ENCODE data around the gene C11orf98. TPM values are rescaled to one million over a fixed set of nuclear protein-coding genes. Genes with fewer than 3 reads are reported as not detected.
"Not testable (repeated sequence)": the region's sequence is repeated elsewhere in the genome, so short reads cannot be mapped to it uniquely, and the experiment has no call there.

Gene C11orf98
- total RNA-seq, 2 donors from 2014 or later = 27.4 to 35.9 TPM

DNA sequence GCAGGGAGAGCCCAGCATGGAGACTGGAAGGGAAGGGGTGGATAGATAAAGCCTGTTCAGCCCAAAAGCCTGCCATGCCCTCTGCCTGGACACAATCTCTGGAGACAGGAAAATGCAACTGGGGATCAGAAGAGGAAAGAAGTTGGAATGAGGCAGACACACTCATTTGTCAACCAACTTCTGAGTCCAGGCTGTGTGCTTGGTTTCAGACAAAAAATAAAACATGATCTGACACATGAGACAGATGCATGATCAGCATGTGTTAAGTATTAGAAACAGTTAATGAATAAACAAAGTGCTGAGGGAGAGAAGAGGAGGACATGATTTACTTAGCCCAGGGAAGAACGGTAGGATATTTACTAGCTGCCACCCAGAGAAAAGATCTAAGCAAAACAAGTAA, 23.5 kb upstream of the C11orf98 start:
- intact Hi-C loops (cut with DNase I) = no loop called here
- no peak for DNase-seq (ENCODE audit: low spot score)

DNA sequence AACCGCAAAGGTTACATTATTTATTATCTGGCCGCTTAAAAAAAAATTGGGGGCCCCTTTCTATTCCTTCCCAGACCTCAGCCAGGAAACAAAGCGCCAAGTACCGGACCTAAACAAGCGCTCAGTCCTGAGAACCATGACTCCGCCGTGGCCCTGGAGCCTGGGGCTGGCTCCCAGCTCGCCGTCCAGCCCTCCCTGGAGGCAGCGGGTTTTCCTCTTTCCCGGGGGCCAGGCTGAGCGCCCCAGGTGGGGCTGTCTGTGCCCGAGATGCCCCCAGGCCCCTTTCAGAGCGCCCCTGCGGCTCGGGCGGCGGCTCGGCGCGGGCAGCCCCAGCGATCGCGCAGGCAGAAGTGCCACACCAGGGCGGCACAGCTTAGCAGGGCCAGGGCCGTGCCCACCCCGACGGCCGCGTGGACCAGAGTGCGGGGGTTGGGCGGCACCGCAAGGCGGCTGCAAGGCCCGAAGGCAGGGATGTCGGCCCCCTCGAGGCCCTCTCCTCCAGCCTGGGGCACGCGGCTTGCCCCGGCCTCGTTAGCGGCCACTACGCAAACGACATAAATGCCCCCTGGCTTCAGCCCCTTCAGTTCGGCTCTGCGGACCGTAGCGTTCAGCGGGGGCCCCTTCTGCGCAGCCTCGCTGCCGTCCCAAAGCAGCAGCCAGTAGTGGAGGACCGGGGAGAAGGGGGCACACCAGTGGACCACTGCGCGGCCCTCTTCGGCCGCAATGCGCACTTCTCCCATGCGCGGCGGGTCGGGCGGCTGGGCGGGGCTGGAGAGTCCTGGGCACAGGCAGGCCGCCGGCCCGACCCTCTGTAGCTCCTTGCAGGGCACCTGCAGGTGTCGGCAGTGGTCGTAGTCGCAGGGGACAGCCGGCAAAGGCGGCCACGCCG, 22.7 kb upstream of the C11orf98 start:
- no peak for DNase-seq (ENCODE audit: low spot score)
- intact Hi-C loops (cut with DNase I) = no loop called here

DNA sequence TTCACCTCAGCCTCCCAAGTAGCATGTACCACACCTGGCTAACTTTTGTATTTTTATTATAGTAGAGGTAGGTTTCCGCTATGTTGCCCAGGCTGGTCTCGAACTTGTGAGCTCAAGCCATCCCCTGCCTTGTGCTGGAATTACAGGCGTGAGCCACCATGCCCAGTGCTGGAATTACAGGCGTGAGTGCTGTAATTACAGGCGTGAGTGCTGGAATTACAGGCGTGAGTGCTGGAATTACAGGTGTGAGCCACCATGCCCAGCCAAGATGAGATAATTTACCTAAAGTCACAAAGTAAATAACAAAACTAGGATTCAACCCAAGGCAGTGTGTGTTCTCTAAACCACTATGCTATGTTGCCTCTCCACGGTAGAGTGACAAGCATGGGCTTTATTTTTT, 17.5 kb upstream of the C11orf98 start:
- intact Hi-C loops (cut with DNase I) = no loop called here

DNA sequence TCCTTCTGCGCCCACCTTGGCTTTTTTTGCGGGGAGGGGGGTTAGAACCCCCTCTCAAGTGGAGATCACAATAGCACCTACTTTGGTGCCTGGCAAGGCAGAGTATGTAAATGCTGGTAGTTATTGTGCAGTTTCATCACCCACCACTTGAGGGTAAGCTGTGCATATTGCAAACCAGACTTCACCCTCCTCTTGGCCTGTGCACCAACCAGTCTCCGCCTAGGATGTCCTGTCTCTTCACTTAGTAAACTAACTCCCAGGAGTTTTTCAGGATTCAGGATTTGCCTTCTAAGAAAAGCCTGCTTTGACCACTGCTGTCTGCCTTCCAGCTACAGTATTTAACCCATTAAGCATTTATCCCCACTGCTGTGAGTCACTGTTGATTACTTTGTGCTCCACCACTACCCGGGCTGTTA, 15.8 kb upstream of the C11orf98 start:
- intact Hi-C loops (cut with DNase I) = no loop called here
- DNase-seq (ENCODE audit: low spot score) = no peak

More for the DNA sequence above, 17.5 kb upstream of the C11orf98 start:
- no peak for DNase-seq (ENCODE audit: low spot score)

DNA sequence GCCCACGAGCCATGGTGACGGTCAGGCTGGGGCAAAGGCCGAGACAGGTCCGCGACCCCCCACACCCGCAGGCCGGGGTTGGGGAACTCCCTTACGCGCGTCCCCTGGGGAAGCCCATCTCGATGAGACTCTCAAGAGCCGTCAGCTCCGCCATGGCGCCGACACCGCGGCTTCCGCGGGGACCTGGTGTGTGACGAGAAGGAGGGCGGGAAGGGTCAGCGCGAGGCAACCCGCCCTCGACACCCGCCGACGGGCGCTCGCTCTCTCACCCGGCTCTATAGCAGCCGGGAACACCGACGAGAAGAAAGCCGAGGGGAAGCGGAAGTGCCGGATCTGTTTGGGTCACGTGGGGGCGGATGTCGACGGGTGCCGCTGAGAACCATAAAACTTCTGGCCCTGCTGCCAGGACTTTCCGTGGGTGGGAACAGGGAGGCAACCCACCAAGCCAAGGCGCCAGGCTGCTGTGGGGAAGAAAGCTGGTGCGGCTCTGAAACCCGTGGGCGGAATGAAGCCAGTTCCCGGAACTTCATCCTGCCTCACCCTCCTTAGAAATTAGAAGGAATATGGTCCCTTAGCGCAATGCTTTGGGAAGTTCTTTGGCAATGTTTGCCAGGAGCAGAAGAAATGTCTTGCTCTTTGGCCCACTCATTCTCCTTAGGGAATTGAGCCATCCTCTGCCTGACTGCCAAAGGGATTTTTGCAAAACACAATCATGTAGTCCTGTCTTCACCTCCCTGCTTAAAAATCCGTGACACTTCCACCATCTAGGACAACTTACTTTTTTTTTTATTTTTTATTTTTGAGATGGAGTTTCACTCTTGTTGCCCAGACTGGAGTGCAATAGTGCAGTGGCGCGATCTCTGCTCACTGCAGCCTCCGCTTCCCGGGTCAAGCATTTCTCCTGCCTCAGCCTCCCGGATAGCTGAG, 14.0 kb upstream of the C11orf98 start, which contains the start of gene UBXN1:
Gene UBXN1 (minus strand): TSS at position 304 of the 927 bp plus-strand sequence. CDS start 150 bp downstream, at position 154.
- peak; percentile 98 for DNase-seq (ENCODE audit: low spot score)

DNA sequence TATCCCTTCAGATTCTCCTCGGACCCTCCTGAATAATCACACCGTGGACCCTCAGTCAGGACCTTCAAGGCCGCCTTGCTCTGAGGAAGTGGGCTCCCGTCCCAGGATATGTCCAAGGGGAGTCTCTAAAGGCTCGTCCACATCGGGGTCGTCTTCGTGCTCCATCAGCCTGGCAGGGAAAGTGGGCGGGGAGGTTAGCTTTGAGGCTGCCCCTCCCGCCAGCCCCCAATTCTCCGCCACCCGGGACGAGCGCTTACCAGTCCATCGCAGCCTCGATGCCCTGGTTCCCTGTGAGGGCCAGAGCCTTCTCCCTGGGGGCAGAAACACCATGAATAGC, 13.4 kb upstream of the C11orf98 start:
- no peak for DNase-seq (ENCODE audit: low spot score)
- intact Hi-C loops (cut with DNase I) = no loop called here

More for the DNA sequence above, 14.0 kb upstream of the C11orf98 start, which contains the start of gene UBXN1:
- intact Hi-C loops (cut with DNase I) = no loop called here

DNA sequence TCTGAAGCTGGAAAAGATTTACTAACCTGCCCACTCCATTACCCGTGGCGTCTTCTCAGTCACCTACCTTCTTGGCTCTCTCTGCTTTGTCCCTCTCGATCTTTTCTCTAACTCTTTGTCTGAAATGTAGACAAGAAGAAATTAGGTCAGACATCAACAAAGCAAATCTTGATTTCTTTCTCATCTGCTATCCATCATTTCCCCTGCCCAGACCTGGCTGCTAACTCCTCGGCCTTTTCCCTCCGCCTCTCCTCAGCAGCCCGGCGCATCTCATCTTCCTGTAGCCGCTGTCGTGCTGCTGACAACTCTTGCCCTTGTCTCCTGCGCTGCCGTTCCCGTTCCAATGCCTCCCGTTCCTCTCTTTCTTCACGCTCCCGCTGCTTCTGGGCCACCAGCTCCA, 12.7 kb upstream of the C11orf98 start:
- intact Hi-C loops (cut with DNase I) = no loop called here
- no peak for DNase-seq (ENCODE audit: low spot score)

DNA sequence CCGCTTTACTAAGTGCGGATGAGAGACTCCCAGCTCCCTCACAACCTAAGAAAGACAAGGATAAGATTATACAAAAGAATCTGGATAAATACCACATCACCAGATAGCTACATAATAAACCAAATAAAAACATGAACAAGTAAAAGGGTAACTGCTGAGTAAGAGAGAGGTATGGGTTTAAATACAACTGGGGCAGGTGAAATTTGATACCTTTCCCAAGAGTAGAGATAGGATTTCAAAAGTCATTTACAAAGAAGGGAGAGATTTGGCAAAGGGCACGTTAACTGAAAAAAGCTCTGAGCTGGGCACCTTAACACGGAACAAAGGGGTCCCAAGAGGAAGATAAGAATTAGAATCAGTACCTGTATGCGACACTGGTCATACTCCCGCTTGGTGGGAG, 12.1 kb upstream of the C11orf98 start:
- intact Hi-C loops (cut with DNase I) = no loop called here
- no peak for DNase-seq (ENCODE audit: low spot score)

DNA sequence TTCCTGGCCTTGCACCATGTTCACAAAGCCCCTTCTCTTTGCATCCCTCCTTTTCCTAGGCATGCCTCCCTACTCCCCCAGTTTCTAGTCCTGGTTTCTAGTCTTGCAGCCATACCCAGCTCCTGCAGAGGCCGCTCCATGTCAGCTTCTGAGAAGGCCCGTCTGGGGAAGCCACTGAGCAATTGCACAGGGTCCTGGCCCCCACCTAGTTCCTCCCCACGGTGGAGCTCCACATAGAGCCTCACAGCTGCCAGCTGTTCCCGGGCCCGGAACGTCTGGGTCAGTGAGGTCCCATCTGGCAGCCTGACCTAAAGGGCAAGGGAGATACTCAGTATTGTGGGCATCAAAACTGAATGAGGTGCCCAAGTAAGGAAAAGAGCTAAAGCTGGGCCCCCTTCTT, 11.7 kb upstream of the C11orf98 start:
- no peak for DNase-seq (ENCODE audit: low spot score)
- intact Hi-C loops (cut with DNase I) = no loop called here

DNA sequence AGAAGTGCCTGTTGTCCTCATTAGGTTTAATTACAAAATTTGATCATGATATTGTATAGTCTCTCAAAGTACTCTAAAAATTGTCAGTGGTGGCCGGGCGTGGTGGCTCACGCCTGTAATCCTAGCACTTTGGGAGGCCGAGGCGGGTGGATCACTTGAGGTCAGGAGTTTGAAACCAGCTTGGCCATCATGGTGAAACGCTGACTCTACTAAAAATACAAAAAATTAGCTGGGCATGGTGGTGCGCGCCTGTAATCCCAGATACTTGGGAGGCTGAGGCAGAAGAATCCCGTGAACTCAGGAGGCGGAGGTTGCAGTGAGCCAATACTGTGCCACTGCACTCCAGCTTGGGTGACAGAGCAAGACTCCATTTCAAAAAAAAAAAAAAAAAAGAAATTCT, 10.4 kb upstream of the C11orf98 start:
- intact Hi-C loops (cut with DNase I); DNase-seq (ENCODE audit: low spot score): not testable (repeated sequence)

DNA sequence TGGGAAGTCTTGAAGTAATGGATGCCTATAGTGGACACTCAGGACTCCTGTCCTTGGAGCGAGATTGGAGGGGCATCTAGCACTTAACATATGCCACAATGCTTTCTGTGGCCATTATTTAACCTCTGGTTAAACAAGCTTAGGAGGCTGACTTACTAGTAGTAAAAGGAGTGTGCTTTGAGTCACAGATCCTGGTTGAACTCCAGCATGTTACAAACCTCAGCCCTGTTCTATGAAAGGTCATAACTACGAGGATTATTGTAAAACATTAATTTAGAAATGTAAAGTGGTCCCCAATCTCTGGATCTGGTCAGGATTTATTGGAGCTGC, 8.2 kb upstream of the C11orf98 start:
- no peak for DNase-seq (ENCODE audit: low spot score)
- intact Hi-C loops (cut with DNase I) = no loop called here

DNA sequence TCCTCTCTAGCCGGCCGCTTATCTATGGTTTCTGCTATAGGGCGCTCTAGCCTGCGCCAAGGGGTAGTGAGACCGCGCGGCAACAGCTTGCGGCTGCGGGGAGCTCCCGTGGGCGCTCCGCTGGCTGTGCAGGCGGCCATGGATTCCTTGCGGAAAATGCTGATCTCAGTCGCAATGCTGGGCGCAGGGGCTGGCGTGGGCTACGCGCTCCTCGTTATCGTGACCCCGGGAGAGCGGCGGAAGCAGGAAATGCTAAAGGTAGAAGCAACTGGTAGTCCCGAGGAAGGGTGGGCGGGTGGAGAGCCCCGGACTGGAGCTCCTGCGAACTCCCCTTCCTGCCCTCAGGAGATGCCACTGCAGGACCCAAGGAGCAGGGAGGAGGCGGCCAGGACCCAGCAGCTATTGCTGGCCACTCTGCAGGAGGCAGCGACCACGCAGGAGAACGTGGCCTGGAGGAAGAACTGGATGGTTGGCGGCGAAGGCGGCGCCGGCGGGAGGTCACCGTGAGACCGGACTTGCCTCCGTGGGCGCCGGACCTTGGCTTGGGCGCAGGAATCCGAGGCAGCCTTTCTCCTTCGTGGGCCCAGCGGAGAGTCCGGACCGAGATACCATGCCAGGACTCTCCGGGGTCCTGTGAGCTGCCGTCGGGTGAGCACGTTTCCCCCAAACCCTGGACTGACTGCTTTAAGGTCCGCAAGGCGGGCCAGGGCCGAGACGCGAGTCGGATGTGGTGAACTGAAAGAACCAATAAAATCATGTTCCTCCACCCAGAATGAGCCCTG, 6.8 kb upstream of the C11orf98 start, which contains the start of the genes LBHD1 and UQCC3:
Gene LBHD1 (minus strand): TSS at position 660 of the 782 bp plus-strand sequence. CDS start 2,236 bp downstream, outside the sequence.
Gene UQCC3 (plus strand): TSS at position 66 of the 782 bp plus-strand sequence. CDS start 73 bp downstream, at position 139.
- peak; percentile 90 for DNase-seq (ENCODE audit: low spot score)
- intact Hi-C loops (cut with DNase I) = no loop called here

DNA sequence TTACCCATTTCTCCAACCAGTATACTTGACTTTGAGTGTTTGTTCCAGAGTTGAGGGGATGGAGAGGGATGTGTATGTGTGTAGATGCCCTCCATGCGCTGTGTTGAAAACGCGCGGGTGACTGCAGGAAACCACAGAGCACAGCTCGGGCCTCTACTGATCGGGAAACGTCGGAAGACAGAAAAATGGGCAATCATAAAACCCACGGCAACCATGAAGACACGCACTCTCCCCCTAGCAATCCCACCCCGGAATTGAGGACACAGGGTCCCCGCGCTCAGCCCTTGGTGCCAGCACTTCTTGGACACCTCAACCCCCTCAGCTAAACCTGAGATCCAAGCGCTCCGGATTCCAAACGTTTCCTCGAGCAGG, 6.2 kb upstream of the C11orf98 start:
- DNase-seq (ENCODE audit: low spot score) = no peak
- intact Hi-C loops (cut with DNase I) = no loop called here

DNA sequence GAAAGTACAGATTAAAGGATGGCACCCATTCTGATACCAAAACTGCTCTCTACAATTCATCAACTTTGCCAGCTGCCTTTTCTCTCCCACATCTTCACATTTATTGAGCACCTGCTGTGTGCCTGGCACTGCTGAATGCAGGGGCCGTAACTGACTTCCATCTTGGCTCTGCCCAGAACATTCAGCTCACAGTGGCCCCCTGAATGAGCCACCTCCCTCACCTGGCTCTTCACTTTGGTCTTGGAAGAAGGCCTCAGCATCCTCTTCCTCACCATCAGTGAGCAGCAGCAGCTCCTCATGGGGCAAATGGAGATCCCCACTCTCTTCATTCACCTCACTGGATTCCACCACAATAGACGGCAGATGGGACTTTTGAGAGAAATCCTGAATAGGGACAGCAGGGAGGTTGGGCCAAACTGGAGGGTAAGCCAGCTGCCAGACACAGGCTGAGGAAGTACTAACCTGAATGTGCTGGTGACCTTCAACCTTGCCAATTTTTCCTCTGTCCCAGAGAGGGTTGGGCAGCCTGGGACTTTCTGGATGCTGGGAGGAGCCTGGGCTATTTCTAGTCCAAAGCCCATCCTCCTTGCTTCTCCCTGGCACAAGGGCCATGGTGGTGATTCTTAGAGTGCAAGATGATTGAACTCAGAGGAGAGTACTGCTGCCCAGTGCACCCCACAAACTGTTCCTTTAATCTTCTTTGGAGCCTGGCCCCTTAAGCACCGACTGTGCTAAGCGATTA, 4.6 kb upstream of the C11orf98 start:
- intact Hi-C loops (cut with DNase I) = no loop called here
- DNase-seq (ENCODE audit: low spot score) = no peak

DNA sequence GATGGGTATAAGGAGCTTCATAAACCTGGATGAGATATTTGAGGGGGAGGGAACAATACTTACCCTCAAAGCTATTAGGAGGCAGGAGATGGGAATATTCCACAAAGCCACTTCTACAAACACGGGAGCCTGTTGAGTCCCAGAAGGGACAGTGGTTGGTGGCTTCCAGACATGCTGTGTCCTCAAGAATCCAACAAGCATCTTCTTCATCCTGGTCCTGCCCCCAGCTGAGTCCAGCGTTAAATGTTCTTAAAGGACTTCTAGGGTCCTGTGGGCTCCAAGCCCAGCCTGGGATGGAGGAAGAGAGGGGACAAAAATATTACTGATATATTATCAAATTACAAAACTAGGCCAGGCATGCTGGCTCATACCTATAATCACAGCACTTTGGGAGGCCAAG, 2.5 kb upstream of the C11orf98 start:
- intact Hi-C loops (cut with DNase I) = no loop called here
- DNase-seq (ENCODE audit: low spot score) = no peak

DNA sequence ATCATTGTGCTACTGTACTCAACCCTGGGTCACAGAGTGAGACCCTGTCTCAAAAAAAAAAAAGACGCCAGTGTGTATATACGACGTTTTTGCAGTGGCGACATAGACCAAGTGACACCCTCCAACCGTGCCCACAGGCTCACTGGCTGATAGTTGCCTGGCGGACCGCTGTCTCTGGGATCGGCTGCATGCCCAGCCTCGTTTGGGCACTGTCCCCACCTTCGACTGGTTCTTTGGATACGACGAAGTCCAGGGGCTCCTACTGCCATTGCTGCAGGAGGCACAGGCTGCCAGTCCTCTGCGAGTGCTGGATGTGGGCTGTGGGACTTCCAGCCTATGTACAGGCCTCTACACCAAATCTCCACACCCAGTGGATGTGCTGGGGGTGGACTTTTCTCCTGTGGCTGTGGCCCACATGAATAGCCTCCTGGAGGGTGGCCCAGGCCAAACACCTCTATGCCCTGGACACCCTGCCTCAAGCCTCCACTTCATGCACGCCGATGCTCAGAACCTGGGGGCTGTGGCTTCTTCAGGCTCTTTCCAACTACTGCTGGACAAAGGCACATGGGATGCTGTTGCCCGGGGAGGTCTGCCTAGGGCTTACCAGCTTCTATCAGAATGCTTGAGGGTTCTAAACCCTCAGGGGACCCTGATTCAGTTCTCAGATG, 1.4 kb upstream of the C11orf98 start:
- DNase-seq (ENCODE audit: low spot score) = no peak
- intact Hi-C loops (cut with DNase I) = no loop called here

DNA sequence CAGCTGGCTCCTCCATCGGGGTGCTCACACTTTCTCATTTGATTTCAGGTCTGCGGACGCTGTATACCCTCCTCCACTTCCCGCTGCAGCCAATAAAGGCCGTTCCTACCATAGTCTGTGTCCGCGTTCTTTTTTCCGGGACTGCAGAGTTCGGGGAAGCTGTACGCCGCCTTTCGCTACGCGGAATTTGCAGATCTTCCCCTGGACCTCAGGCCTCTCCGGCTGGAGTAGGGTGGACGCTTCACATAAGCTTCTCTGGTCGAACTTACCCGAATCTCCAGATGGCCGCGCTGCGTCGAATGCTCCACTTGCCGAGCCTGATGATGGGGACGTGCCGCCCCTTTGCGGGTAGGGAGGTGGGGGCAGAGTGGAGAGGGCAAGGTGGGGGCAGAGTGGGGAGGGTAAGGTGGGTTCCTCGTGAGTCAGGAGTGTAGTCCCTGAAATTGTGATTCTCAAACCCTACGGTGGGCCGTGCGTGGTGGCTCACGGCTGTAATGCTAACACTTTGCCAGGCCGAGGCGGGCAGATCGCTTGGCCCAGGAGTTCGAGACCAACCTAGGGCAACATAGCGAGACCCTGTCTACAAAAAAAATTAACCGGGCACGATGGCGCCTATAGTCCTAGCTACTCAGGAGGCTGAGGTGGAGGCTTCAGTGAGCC, 719 bp upstream of the C11orf98 start:
- peak; percentile 88 for DNase-seq (ENCODE audit: low spot score)
- intact Hi-C loops (cut with DNase I) = no loop called here
